OCI-M1 (cell line): ENCODE results near the gene KCNQ1.
A peak's percentile ranks its signal among the peaks of the same experiment; 100 is the strongest.

Experiments
- DNase-seq: peaks from one replicate; lab custom pipeline; 2025; lab: John Stamatoyannopoulos, UW

The KCNQ1 gene

DNA sequence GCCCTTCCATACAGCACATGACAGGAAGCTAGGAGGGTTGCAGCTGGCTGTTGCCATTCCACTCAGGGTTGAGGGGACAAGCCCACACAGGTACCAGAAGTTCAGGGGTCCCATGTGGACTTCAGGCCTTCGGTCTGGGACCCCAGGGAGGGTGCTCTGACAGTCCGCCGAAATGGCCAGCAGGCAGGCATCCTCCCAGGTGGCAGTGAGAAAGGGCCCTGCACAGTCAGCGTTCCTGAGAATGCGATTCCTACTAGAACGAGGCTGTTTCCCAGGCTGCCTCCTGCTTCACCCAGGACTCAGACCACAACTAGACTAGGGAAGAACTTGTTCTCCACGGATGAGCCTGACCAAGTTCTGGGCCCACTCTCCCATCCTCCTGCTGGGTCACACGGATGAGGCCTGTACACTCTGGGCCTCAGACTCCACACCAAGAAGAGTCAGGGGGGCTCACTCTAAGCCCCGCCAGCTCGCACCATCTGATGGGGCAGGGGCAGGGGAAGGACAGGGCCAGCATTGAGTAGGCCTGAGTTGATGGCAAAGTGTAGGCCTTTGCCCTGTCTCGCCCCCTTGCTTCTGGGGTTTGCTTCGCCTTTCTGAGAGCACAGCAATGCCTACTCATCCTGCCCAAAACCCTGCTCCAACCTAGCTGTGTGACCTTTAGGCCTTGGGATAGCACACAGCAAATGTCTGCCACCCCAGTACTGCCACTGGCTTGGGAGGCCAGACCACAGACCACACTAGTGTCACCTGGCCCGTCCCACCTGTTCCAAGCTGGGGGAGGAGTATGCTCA is 241.0 kb downstream of the KCNQ1 start:
- DNase-seq = no peak

DNA sequence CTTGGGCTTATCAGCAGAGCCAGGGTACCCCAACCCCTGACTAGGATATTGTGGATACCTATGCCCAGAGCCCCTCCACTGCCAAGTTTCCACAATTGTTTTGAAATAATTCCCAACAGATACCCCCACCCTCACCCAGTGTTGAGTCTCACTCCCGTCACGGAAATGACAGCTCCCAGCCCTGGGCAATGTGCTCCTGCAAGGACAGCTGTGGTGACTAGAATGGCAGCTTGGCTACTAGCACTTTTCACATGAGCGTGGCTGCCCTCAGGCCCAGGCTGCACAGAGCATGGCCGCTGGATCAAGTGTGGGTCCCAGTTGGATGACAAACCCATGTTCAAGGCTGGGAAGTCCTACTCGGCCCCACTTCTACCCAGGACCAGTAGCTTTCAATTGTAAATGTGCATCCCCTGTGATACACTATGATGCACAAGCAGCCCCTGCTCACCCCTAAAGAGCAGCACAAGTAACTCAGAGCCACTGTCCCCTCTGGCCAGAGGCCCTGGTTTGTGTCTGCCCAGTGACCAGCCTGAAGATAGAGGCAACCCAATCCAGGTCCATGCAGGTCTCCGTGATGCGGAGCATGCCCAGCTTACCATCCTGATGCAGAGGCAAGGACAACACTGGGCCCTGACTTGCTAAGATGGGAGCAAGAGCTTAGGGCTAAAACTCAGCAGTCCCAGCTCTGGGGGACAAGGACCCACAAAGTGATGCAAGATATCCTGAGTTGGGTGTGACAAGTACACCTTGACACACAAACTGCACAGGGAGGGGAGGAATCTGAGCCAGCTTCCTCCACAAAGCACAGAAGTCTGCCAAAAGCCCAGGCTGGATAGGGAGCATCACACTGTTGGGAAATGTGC is 241.8 kb downstream of the KCNQ1 start:
- no peak for DNase-seq

DNA sequence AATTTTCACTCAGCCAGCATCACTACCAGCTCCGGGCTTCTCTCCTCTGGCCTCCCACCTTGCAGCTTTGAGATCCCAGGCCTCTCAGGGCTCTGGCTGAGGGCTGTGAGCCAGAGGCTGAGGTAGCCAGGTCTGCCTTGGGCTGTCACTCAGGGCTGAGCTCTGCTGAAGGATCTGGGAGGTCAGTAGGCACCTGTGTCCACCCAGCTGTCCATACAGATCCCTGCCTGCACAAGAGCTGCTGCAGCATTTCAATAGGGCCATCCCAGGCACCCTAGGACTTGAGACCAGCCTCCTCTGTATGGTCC is 242.4 kb downstream of the KCNQ1 start:
- DNase-seq = no peak

DNA sequence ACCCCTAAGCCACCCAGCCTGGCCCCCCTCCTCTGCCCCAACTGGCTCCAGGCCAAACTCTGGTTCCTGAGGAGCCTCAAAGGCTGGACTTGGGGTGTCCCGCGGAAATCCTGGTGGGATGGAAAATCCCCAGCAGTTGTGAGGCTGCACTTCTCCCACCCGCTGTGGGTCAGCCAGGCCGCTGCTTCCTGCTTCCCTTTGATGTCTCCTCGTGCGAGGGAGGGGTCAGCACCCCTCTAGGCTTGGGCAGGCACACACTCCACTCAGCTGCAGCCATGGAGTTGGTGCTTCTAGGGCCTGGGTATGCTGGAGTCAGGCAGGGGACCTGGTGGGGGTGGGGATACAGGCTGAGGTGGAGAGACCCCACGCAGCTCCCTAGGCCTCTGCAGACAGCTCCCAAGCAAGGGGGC is 243.0 kb downstream of the KCNQ1 start:
- DNase-seq = no peak

DNA sequence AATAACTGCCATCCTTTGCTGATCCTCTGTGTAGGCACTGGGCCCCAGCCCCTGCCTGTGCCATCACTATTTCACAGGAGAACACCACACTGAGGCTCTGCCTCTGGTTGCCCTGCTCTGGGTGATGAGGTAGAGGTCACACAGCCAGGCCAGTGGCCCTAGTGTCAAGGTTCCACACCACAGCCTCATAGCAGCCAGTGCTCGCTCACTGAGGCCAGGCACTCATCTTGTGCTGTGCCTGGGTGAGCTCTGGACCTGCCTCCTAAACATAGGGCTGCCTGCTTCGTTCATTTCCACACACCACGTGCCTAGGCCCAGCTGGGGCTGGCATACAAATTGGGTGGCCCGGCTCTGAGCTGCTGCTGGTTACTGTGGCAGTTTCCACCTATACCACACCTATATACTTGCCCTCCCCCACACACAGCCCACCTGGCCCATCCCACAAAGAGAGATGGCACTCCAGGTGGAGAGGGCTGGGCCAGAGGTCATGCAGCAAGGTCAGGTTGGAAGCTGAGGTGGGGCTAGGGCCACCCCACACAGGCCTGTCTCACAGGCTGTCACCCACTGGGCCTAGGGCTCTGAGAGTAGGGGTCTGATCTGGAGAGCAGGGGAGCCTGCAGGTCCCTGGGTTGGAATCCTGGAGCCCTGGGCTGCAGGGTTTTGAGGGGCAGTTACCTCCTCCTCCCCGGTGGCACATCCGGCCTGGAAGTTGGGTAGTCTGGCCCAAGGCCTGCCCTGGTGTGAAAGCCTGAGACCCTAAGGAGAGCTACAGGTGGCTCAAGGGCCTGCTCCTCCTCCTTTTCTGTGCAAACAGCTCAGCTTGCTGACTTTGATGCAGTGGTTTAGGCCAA is 243.8 kb downstream of the KCNQ1 start:
- DNase-seq = no peak

DNA sequence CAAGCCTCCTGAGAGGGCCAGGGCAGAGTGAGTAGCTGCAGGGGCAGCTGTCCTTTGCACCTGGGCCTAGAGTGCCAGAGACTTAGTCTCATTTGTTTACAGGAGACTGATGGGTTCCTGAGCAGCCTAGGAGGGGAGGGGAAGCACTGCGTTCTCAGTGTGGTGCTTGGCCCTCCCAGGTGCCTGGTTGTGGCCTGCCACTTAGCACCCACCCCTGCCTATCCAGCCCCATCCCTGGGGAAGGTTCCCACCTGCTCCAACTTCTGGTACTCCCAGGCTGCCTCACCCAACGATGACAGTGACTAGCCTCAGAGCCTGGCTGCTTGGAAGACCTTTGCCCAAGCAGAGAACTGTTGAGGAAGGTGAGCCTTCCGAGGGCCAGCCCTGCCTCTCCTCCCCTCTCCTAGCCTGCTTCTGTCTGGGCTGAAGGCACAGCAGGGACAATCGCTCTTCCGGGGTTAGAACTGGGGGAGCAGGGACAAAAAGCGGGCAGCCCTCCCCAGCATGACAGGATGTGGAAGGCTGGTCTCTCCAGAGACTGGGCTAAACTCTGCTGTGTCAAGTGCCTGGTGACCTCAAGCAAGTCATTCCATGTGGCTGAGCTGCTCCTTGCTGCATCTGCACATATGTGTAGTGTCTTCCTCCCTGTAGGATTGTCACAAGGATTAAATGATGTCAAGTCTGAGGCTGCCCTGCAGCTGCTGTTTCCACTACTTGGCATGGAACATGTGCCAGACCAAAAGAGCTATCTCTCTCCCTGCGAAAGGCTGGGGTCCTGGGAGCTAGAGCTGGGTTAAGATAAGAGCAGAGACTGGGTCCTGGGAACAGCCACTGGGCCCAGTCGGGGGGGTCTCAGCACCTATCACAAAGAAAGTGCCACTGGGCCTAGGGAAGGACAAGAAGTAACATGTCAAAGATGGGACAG is 245.1 kb downstream of the KCNQ1 start:
- DNase-seq = no peak

DNA sequence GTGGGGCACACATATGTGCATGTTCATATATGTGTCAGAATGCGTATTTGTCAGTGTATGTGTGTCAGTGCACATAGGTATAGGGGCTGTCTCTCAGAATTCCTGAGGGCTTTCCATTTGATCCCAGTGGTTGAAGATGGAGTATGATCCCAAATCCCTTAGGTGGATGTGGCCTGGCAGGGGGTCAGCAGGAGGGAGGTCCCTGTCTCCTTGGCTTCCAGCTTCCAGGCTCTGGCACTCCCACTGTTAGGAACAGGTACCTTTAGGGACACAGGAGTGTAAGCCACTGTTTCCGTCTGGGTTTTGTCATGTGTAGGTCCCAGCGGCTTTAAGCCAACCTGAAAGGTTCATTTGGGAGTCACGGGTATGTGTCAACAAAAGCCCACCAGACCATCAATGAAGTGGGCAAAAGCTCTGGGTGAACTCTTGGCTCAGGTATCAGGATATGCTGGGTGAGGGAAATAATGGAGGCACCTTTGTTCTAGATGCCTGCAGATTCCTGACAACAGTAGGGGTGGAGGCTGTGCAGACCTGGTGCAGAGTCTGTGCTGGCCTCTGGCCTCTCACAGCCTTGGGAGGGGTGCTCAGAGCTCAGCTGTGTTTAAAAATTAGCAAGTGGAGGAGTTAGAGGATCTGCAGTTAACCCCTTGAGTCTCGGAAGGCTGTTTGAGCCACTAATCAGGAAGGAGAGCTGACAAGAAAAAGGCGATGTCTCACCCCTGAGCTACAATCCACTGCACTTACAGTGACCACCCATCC is 246.0 kb downstream of the KCNQ1 start:
- no peak for DNase-seq

DNA sequence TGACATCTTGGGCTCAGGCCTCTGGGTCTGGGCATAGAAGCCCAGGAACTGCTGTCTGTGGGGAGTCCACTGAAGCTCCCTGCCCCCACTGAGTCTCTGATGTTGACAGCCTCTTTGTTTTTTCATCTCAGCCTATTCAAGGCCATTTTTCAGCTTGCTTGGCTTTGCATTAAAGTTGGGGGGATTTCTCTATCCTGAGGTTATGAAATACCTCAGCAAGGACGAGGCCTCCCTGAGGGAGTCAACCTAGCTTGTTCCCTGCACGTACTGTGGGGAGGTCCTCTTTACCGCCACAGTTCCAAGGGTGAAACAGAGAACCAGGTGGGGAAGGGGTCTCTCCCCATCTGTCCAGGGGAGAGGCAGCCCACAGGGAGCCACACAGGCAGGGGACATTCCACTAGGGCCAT is 246.6 kb downstream of the KCNQ1 start:
- DNase-seq = no peak

DNA sequence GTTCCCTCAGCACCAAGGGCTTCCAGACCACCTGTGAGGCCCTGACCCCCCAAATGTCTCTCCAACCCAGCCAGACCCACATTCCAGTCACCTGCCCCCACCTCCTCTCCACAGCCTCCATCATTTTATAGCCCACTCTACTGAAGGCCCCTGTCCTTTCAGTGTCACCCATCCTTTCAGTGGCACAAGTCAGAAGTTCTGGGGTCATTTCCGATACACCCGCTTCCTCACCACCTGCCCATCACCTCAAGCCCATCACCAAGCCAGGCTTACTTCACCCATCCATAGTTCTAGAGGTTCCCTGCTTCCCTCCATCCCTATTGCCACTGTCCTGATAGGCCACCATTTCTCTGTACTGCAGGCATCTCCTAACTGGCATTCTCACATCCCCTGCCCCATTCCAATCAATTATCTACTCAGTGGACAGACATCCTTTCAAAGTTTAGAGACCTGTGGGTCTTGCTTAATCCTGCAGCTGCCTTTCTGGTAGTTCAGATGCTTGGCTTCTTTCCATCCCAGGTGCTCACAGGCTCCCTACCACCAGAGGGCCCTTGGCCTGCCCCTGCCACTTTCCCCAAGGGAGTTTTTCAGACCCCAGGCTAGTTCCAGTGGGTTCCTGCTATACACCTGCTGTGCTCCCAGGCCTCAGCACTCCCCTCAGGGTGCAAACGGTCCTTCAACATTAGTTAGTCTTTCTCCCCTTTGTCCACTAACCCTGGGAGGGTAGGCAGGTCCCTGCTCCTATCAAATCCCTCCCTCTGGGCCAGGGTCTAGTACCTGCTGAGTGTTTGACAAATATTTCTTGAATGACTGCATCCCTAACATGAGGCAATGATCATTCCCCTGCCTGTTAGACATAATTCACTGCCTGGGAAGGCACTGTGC is 247.4 kb downstream of the KCNQ1 start:
- DNase-seq = peak; percentile 25

DNA sequence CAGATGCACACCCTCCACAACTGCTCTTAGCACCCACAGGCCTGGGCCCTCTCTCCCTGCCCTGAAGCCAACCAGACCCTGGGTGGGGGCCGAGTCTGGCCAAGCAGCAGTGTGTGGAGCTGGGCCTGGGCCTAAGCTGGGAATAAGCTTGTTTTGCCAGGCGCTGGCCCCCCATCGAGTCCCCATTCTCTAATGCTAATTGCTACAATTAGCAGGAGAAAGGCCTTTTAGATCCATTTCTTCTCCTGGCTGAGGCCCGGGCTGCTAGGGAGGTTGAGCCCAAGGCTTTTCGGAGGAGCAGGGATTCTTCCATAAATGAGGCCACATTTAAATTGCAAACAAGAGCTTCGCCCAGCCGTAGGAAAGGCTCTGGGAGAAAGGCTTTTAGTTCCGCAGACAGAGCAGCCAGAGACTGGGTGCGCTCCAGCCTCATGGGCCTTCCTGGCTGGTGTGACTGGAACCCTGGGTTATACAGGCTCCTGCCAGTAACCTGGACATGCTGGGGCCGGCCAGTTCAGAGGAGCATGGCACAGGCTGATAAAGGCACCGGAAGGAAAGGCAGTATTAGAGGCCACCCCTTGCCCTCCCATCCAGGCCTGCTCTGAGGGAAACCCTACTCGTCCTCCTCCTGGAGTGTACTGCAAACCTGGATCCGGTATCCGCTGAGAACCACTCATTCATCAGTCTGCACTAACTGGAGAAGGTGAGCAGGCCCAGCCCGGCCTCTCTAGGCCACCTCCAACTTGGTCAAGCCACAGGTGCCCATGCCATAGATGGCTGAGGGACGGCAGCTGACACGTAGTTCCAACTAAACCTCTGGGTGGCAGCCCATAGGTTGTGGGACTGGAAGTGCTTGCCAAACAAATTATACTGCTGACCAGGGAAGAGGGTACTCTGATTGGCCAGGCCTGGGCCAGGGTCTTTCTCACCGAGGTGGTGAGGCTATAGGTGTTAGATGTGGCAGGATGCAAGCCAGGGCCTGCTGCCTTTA is 248.8 kb downstream of the KCNQ1 start:
- no peak for DNase-seq

DNA sequence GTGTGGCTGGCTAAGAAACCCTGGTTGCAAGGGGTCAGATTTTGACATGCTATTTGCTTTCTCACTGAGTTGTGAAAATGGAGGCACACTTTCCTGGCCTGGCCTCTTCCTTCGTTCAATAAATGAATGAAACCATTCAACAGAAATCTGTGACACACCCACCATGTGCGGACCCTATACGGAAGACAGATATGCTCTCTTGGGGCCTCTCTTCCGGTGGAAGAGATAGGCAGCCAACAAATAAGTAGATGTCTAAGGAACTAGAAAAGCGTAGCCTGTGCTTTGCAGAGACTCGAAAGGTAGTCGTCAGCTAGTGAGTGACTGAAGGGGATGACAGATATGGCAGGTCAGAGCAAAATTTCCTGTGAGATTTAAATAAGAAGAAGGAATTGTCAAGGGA is 249.7 kb downstream of the KCNQ1 start:
- DNase-seq = no peak

DNA sequence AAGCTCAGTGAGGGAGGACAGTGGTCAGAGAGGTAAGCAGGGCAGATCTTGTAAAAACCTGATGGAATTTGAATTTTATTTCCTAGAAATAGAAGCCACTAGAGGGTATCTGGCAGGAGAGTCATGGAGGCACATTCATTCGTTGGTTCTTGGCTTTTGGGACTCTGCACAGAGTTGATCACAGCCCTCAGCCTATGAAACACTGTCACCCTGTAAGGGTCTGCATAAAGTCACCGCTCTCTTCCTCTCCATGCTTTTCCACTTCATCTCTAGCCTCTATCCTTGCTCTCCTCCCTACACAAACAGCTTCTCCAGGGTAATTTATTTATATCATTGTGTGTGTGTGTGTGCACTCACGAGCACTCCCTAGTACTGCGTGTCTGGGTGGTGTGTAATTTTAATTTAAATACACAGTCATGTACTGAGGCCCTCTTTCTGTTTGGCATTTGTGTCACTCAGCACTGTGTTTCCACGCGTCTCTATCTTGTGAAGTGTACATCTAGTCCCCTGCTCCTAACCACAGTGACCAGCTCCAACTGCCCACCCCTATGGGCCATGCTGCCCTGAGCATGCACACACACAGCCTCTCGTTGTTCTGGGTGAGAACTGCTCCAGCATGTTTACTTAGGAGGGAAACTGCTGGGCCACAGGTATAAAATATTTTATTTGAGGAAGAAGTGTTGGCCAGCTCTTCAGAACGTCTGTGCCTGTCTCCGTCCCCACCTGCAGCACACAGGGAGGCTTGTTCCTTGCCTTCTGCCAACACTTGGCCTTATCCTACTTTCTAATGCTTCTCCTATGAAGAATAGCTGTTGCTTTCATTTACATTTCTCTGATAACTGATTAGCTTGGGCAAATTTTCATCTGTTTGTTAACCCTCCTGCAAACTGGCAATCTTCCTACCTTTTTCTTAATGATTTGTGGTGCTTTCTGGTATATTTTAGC is 250.5 kb downstream of the KCNQ1 start:
- DNase-seq = no peak

DNA sequence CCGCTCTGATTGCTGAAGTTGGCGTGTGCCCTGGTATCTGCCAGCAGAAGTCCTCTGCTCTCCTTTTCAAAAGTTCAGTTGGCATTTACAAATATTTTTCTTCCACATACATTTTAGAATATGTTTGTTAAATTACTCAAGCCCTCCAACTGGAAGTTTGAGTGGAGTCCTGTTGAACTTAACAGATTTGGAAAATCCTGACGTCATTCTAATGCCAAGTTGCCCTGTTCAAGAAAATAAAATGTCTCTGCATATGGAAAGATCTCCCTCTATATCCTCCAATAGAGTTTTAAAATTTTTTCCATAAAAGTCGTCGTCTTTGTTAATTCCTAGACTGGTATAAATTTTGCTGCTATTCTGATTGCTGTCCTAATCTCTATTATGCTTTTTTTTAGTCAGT is 251.6 kb downstream of the KCNQ1 start:
- no peak for DNase-seq

DNA sequence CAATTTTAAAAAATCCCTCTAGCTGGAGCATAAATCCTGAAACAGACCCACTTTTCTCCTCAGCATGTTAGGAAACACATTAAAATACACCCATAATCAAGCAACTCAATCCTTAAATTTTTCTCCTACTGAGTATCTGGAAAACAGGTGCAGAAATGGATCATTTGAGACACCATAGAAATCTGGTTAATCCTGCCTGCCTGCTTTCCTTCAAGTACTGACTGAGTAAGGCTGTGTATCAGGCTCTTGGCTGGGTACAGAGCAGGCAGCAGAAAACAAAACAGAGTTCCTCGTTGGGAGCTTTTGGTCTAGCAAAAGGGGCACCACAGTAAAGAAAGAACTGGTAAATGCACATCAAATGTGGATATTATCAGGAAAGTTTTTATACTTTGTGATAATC is 253.1 kb downstream of the KCNQ1 start:
- DNase-seq = no peak

DNA sequence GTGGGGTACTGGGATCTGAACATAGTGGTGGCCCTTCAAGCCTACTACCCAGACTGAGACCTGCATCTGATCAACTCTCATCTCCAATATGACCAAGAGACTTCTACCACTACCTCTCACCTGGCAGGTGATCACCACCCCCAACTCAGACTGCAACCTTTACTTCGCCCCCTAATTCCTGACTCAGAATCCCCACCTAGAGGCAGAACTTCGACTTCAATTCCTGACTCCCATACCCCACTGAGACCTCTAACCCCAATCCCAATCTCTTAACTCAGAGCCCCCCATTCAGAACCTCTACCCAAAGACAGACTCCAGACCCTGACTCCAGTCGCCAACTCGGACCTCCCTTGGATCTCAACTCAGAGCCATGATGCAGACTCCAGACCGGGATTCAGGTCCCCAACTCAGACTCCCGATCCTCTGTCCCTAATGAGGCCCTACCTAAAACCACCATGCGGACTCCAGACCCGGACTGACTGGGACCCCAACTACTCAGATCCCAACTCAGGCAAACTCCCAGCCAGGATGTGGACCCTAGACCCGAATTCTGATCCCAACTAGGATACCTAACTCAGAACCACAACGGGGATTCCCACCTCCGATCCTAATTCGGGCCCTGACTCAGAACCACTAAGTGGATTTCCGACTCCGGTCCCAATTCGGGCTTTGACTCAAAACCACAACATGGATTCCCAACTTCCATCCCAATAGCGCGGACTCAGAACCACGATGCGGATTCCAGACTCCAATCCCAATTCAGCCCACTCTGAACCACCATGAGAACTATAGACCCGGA is 253.8 kb downstream of the KCNQ1 start:
- DNase-seq = no peak

DNA sequence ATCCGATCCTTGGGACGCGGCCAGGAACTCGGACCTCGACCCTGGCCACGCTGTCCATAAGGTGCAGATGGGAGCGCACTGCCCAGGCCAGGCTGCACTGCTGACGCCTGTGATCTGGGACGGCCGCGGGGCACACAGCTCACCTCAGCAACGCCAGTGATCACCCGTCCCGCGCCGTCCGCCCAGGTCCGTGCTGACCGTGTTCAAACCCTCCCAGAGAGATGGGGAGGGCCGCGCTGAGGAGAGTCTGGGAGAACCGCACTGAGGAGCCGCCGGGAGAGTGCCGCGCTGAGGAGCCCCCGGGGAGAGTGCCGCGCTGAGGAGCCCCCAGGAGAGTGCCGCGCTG is 254.3 kb downstream of the KCNQ1 start:
- DNase-seq = no peak
